Measurements from ENCODE around the gene CS.
"Not testable (repeated sequence)": the region's sequence is repeated elsewhere in the genome, so short reads cannot be mapped to it uniquely, and the experiment has no call there.

The CS gene

GRCh38 chr12:56299853-56300643 is at the start of gene CS:
Gene CS (minus strand): TSS chr12:56300330. CDS start chr12:56300201, 129 bp downstream.
- Histone ChIP-seq H3K4me1 (ENCODE audit: control insufficient read depth in 1 of 2, insufficient read depth in 1 of 2, low read depth in 1 of 2, low read length in 1 of 2) (peaks cover 53 to 54% of the 10 kb centered on the region in 2 experiments), H3K4me3 (ENCODE audit: low read depth in 1 of 2, low read length in 1 of 2) (peak within 1 kb of the TSS; percentile 89 to 99), H3K27me3 (no peaks in the 10 kb centered on the region), H3K9me3 (no peaks in the 10 kb centered on the region), H3K36me3 (no peaks in the 10 kb centered on the region), H3K27ac (peak within 1 kb of the TSS; percentile 98)
- TF ChIP-seq CTCF (IDR thresholded peaks at IDR 0.05) = peak; percentile 26

- no peak overlapping the region for H3K27ac ChIP-seq
- no peaks in the 10 kb centered on the region for H3K9me3 ChIP-seq
- no peaks in the 10 kb centered on the region for H3K27me3 ChIP-seq
- H3K4me1 ChIP-seq (ENCODE audit: control insufficient read depth in 1 of 2, insufficient read depth in 1 of 2, low read depth in 1 of 2, low read length in 1 of 2) = no peaks in the 10 kb centered on the region
- H3K36me3 ChIP-seq = peaks cover 97% of the 10 kb centered on the region
- TF ChIP-seq CTCF (IDR thresholded peaks at IDR 0.05) = no peak
- H3K4me3 ChIP-seq (ENCODE audit: low read depth in 1 of 2, low read length in 1 of 2) = no peak overlapping the region
Observed at GRCh38 chr12:56348776-56349175, 48.6 kb upstream of the CS start.

- H3K4me3 ChIP-seq (ENCODE audit: low read depth in 1 of 2, low read length in 1 of 2); H3K9me3 ChIP-seq; H3K27me3 ChIP-seq; H3K27ac ChIP-seq; H3K4me1 ChIP-seq (ENCODE audit: control insufficient read depth in 1 of 2, insufficient read depth in 1 of 2, low read depth in 1 of 2, low read length in 1 of 2): not testable (repeated sequence)
- peaks cover 97% of the 10 kb centered on the region for H3K36me3 ChIP-seq
Observed at GRCh38 chr12:56347255-56347654, 47.1 kb upstream of the CS start.

GRCh38 chr12:56346675-56347074 is 46.5 kb upstream of the CS start:
- H3K27ac ChIP-seq = no peak overlapping the region
- no peak for TF ChIP-seq CTCF (IDR thresholded peaks at IDR 0.05)
- no peaks in the 10 kb centered on the region for H3K4me1 ChIP-seq (ENCODE audit: control insufficient read depth in 1 of 2, insufficient read depth in 1 of 2, low read depth in 1 of 2, low read length in 1 of 2)
- no peaks in the 10 kb centered on the region for H3K27me3 ChIP-seq
- no peak overlapping the region for H3K4me3 ChIP-seq (ENCODE audit: low read depth in 1 of 2, low read length in 1 of 2)
- H3K36me3 ChIP-seq = peaks cover 97% of the 10 kb centered on the region
- H3K9me3 ChIP-seq = no peaks in the 10 kb centered on the region

- peaks cover 16 to 17% of the 10 kb centered on the region in 2 experiments for H3K4me1 ChIP-seq (ENCODE audit: control insufficient read depth in 1 of 2, insufficient read depth in 1 of 2, low read depth in 1 of 2, low read length in 1 of 2)
- not testable (repeated sequence) for H3K27ac ChIP-seq; H3K27me3 ChIP-seq; H3K4me3 ChIP-seq (ENCODE audit: low read depth in 1 of 2, low read length in 1 of 2); H3K9me3 ChIP-seq
- peaks cover 63% of the 10 kb centered on the region for H3K36me3 ChIP-seq
Observed at GRCh38 chr12:56342290-56342689, 42.2 kb upstream of the CS start.

GRCh38 chr12:56341616-56342015 is 41.5 kb upstream of the CS start:
- peaks cover 16 to 17% of the 10 kb centered on the region in 2 experiments for H3K4me1 ChIP-seq (ENCODE audit: control insufficient read depth in 1 of 2, insufficient read depth in 1 of 2, low read depth in 1 of 2, low read length in 1 of 2)
- no peak for TF ChIP-seq CTCF (IDR thresholded peaks at IDR 0.05)
- H3K4me3 ChIP-seq (ENCODE audit: low read depth in 1 of 2, low read length in 1 of 2) = no peak overlapping the region
- peaks cover 56% of the 10 kb centered on the region for H3K36me3 ChIP-seq
- H3K9me3 ChIP-seq = no peaks in the 10 kb centered on the region
- H3K27me3 ChIP-seq = no peaks in the 10 kb centered on the region
- no peak overlapping the region for H3K27ac ChIP-seq
